GM23338 (cell line): Measurements from ENCODE around the gene IGDCC3. TPM values are rescaled to one million over a fixed set of nuclear protein-coding genes. Genes with fewer than 3 reads are reported as not detected.
A peak's percentile ranks its signal among the peaks of the same experiment; 100 is the strongest.

Source experiments
- ATAC-seq: fragments of 200-7000 bp; cut with Tn5 transposase; 3 replicates; pipeline ENCODE4 v1.9.1; 2020
- DNase-seq: peaks from one replicate; pipeline ENCODE4 v3.0.0-alpha.2; 2015; ENCODE audit warnings: low spot score
- H2AFZ ChIP-seq: fragments of 200-600 bp; sonication (generic); 2 replicates; pipeline ENCODE4 v1.8.0; 2016; ENCODE audit warnings: antibody characterized with exemption, mild to moderate bottlenecking, moderate library complexity
- H3F3A ChIP-seq: fragments of 200-600 bp; sonication (generic); replicated peaks from 2 replicates; pipeline ENCODE4 v1.8.0; 2017; ENCODE audit warnings: antibody characterized with exemption, mixed run types, low read depth
- H3K27ac ChIP-seq: fragments of 200-600 bp; sonication (generic); 2 replicates; pipeline ENCODE4 v1.6.1; 2016; ENCODE audit warnings: low read depth
- H3K27me3 ChIP-seq: fragments of 200-600 bp; sonication (generic); 2 replicates; pipeline ENCODE4 v1.8.0; 2016; ENCODE audit warnings: mild to moderate bottlenecking, mixed run types, moderate library complexity; ENCODE audit not compliant: insufficient read depth
- H3K36me3 ChIP-seq: fragments of 200-600 bp; sonication (generic); 2 replicates; pipeline ENCODE4 v1.8.0; 2016; ENCODE audit warnings: mild to moderate bottlenecking; ENCODE audit not compliant: insufficient read depth
- H3K4me1 ChIP-seq: fragments of 200-600 bp; sonication (generic); 2 replicates; pipeline ENCODE4 v1.8.0; 2016; ENCODE audit warnings: mild to moderate bottlenecking, moderate library complexity; ENCODE audit not compliant: insufficient read depth
- H3K4me2 ChIP-seq: fragments of 200-600 bp; sonication (generic); 2 replicates; pipeline ENCODE4 v1.7.1; 2017; ENCODE audit warnings: mixed run types
- H3K4me3 ChIP-seq: fragments of 200-600 bp; sonication (generic); 2 replicates; pipeline ENCODE4 v1.6.1; 2016; ENCODE audit warnings: mixed run types
- H3K79me2 ChIP-seq: fragments of 200-600 bp; sonication (generic); replicated peaks from 2 replicates; pipeline ENCODE4 v1.8.0; 2017; ENCODE audit warnings: mild to moderate bottlenecking; ENCODE audit not compliant: insufficient read depth
- H3K9me2 ChIP-seq: fragments of 200-600 bp; sonication (generic); 2 replicates; pipeline ENCODE4 v1.8.0; 2017; ENCODE audit not compliant: insufficient read depth
- H4K20me1 ChIP-seq: fragments of 200-600 bp; sonication (generic); replicated peaks from 2 replicates; pipeline ENCODE4 v1.8.0; 2017; ENCODE audit warnings: mild to moderate bottlenecking; ENCODE audit not compliant: insufficient read depth
- H3K27ac Mint-ChIP-seq: 2 replicates; pipeline ENCODE4 v1.8.0; 2020; ENCODE audit warnings: inconsistent platforms, mild to moderate bottlenecking, moderate library complexity, mixed read lengths
- H3K27me3 Mint-ChIP-seq: 3 replicates; pipeline ENCODE4 v1.8.0; 2022; ENCODE audit warnings: low read depth, mild to moderate bottlenecking, moderate library complexity, mixed read lengths, inconsistent platforms; ENCODE audit not compliant: insufficient read depth, poor library complexity
- H3K36me3 Mint-ChIP-seq: 3 replicates; pipeline ENCODE4 v1.8.0; 2021; ENCODE audit warnings: low read depth, mild to moderate bottlenecking, inconsistent platforms, moderate library complexity, mixed read lengths
- H3K4me1 Mint-ChIP-seq: 3 replicates; pipeline ENCODE4 v1.8.0; 2020; ENCODE audit warnings: mild to moderate bottlenecking, inconsistent platforms, mixed read lengths
- H3K4me3 Mint-ChIP-seq: 3 replicates; pipeline ENCODE4 v1.8.0; 2021; ENCODE audit warnings: moderate library complexity, mild to moderate bottlenecking, inconsistent platforms, mixed read lengths
- H3K9me3 Mint-ChIP-seq: 3 replicates; pipeline ENCODE4 v1.8.0; 2020; ENCODE audit warnings: moderate library complexity, mild to moderate bottlenecking, inconsistent platforms, mixed read lengths
- CTCF ChIP-seq, 2 experiments: fragments of 200-600 bp in 1 of 2; sonication (generic) in 1 of 2; conservative IDR thresholded peaks; 2 replicates each; pipeline versions ENCODE4 v1.5.1 to v1.6.1; 2016 to 2017; ENCODE audit warnings: antibody characterized with exemption in 2 of 2, low read depth in 2 of 2, mild to moderate bottlenecking in 2 of 2, moderate library complexity in 1 of 2
- NANOG ChIP-seq: IDR thresholded peaks from 2 replicates; pipeline ENCODE4 v1.6.1; 2016; ENCODE audit warnings: antibody characterized with exemption, borderline replicate concordance
- POLR2AphosphoS5 ChIP-seq: IDR thresholded peaks from 2 replicates; pipeline ENCODE4 v1.6.1; 2016; ENCODE audit warnings: antibody characterized with exemption, low read depth
- ZNF462 ChIP-seq: fragments of 250-450 bp; sonication (Bioruptor Pico); IDR thresholded peaks from 2 replicates; pipeline ENCODE4 v1.5.0; 2020; ENCODE audit warnings: mild to moderate bottlenecking, moderate library complexity
- long read RNA-seq: library from polyadenylated mRNA; unstranded; transcript quantifications from one replicate; pipeline ENCODE4 v2.0.0, GENCODE V29; 2020; ENCODE audit not compliant: unreplicated experiment
- polyA plus RNA-seq: library from polyadenylated mRNA; unstranded; fragments of >200 nt; fragmentation: Nextera tagmentation; extraction: Ambion mirVana; gene quantifications from 2 replicates; pipeline ENCODE4 v1.2.1, GENCODE V29; 2016
- total RNA-seq: library from RNA; depleted of rRNA; stranded (reverse); fragments of >200 nt; shearing (Covaris generic); gene quantifications from 2 replicates; pipeline ENCODE4 v1.2.3, GENCODE V29; 2014; rRNA removed

Gene IGDCC3
- 26.3 and 30.7 TPM in 2 replicates for total RNA-seq
- 15.3 and 16.4 TPM in 2 replicates for polyA plus RNA-seq
- long read RNA-seq, full-length matches to known transcripts = 4 of 8 reads
- long read RNA-seq, partial matches to known transcripts = 1 of 8 reads
- long read RNA-seq, other reads (novel, unspliced or antisense) = 3 of 8 reads

GRCh38 chr15:65377976-65378366, at the start of gene IGDCC3:
IGDCC3 (minus strand) TSS chr15:65378002; CDS start chr15:65377788, 214 bp downstream.
- H3K36me3 Mint-ChIP-seq = peaks cover 34% of the 10 kb centered on the region
- Histone ChIP-seq H3K27ac (peak within 1 kb of the TSS; percentile 73), H3F3A (peaks cover 20% of the 10 kb centered on the region; the same call in 1 of the 2 replicates), H3K27me3 (peaks cover 47% of the 10 kb centered on the region), H3K9me2 (no peaks in the 10 kb centered on the region), H3K36me3 (no peaks in the 10 kb centered on the region; the same call in 1 of the 2 replicates), H3K4me1 (peaks cover 25% of the 10 kb centered on the region), H3K4me3 (peak within 1 kb of the TSS; percentile 93), H3K79me2 (0 out of 2 replicates have a peak, but pooled peaks cover 8% of the 10 kb centered on the region), H4K20me1 (peaks cover 7% of the 10 kb centered on the region; the same call in 1 of the 2 replicates), H2AFZ (peak within 1 kb of the TSS; percentile 90), H3K4me2 (peak within 1 kb of the TSS; percentile 99)
- peak within 1 kb of the TSS; percentile 91; the same call in 1 of the 2 replicates for H3K27ac Mint-ChIP-seq
- H3K27me3 Mint-ChIP-seq = peaks cover 36% of the 10 kb centered on the region
- ATAC-seq (peak; percentile 61), DNase-seq (peak; percentile 90)
- peaks cover 55% of the 10 kb centered on the region for H3K4me1 Mint-ChIP-seq
- H3K9me3 Mint-ChIP-seq = no peaks in the 10 kb centered on the region; the same call in 1 of the 3 replicates
- peak within 1 kb of the TSS; percentile 92 for H3K4me3 Mint-ChIP-seq
- TF ChIP-seq ZNF462 (CRISPR knock-in tag) (no peak), POLR2AphosphoS5 (peak; percentile 38; the same call in 1 of the 2 replicates), NANOG (peak; percentile 38; the same call in 1 of the 2 replicates), CTCF (conservative IDR thresholded peaks at IDR 0.05; ENCODE audit: low read depth in 2 of 2) (no peak)
